ENCODE results near the gene PDXK.

Gene PDXK

DNA sequence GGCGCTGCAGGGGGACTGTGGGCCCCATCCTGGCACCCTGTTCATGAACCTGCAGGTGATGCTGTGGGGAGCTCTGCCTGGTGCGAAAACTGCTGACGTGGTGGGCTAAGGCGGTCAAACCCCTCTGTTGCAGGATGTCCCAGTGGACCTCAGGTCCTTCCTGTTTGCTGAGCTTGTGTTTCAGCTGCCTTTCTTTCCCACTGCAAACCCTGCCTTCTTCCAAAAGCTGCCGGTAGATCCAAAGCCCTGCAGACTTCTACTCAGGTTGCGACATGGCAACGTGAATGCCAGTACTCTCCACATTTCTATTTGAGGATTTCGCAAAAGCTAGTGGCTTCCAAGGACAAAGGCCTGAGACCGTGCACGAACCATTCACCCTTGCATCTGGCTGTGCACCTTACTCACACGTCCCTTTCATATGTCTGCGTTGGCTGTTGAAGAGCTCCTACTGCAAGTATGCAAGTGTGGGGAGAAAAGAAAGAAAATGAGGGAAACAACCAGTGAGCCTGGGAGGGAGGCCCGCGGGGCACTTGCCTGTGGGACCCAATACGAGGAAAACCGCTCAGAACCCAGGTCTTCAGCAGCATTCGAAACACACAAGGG lies 64.3 kb downstream of the PDXK start:
- no peak for DNase-seq

- no peak for DNase-seq
Measured at GRCh38 chr21:43785134-43785533, 66.2 kb downstream of the PDXK start.

GRCh38 chr21:43786300-43786806 lies 67.4 kb downstream of the PDXK start:
- no peak for DNase-seq

DNA sequence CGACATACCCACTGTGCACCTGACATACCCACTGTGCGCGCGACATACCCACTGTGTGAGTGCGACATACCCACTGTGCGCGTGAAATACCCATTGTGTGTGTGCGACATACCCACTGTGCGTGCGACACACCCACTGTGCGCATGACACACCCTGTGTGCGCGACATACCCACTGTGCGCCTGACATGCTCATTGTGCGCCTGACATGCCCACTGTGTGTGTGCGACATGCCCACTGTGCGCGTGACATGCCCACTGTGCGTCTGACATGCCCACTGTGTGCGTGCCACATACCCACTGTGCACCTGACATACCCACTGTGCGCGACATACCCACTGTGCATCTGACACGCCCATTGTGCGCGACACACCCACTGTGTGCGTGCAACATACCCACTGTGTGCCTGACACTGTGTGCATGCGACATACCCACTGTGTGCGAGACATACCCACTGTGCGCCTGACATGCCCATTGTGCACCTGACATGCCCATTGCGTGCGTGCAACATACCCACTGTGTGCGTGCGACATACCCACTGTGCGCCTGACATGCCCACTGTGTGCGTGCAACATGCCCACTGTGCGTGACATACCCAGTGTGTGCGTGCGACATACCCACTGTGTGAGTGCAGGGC lies 68.0 kb downstream of the PDXK start:
- DNase-seq: no peak

GRCh38 chr21:43789276-43790009 lies 70.5 kb downstream of the PDXK start, which contains the start of gene RRP1:
RRP1 (plus strand) TSS chr21:43789577; CDS start chr21:43789630, 53 bp downstream.
- DNase-seq: peak; percentile 94

- DNase-seq: no peak
Measured at GRCh38 chr21:43790010-43790524, 71.1 kb downstream of the PDXK start.

- DNase-seq: no peak
Measured at GRCh38 chr21:43792406-43792805, 73.5 kb downstream of the PDXK start.

DNA sequence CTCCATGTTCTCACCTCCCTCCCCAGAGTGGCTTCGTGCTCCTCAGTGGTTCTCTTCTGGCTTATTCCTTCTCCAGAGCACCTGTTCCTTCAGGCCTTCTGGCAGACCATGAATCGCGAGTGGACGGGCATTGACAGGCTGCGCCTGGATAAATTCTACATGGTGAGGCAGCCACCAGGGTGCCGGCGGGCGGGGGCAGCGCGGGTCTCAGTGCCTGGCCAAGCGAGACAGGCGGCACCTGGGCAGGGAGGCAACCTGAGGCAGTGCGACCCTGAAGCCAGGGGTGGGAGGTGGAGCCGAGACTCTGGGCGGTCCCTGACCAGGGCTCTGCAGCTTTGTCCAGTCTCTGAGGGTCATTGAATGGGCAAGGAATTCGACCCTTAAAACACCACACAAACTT lies 74.3 kb downstream of the PDXK start:
- DNase-seq: no peak

DNA sequence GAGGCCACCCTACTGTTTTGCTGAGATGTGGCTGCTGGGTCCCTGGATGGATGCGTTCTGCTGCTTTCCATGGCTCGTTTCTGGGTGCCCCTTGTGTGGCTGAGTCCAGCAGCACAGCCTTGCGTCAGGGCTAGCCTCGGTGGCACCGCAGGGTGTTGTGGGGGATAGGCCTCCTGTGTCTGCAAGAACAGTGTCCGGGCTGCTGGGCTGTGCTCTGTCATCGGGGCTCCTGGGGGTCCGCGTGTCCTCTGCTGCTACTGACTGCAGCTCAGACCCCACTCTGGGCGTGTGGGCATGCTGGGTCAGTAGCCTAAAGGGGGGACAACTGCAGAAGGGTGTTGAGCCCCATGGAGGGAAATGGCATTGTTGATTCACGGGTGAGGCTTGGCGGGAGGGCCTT lies 75.4 kb downstream of the PDXK start:
- no peak for DNase-seq

DNA sequence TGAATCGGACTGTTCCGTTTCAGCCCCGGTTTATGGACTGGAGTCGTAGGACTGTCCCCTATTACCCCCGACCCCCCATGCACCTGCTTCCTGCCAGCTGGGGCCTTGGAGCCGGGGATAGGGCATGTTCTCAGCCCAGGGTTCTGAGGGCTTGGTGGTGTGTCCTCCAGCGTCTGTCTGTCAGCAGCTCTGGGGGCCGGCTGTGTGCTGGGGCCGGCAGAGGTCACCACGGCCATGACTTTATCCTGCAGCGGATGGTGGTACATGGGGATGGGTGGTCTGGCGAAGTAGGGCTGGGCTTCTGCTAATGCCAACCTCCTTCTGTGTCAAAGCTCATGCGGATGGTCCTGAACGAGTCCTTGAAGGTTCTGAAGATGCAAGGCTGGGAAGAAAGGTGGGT lies 75.9 kb downstream of the PDXK start:
- DNase-seq: no peak

DNA sequence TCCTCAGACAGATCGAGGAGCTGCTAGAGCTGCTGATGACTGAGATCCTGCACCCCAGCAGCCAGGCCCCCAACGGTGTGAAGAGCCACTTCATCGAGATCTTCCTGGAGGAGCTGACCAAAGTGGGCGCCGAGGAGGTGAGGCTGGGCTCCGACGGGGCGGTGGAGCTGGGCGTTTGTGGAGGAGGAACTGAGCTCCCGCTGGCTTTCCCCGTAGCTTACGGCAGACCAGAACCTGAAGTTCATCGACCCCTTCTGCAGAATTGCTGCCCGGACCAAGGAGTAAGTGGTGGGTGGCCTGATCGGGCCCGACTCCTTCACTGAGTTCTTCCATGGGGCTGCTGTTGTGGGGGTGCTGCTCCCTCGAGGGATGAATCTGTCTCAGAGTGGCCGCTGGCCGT lies 78.5 kb downstream of the PDXK start:
- no peak for DNase-seq

DNA sequence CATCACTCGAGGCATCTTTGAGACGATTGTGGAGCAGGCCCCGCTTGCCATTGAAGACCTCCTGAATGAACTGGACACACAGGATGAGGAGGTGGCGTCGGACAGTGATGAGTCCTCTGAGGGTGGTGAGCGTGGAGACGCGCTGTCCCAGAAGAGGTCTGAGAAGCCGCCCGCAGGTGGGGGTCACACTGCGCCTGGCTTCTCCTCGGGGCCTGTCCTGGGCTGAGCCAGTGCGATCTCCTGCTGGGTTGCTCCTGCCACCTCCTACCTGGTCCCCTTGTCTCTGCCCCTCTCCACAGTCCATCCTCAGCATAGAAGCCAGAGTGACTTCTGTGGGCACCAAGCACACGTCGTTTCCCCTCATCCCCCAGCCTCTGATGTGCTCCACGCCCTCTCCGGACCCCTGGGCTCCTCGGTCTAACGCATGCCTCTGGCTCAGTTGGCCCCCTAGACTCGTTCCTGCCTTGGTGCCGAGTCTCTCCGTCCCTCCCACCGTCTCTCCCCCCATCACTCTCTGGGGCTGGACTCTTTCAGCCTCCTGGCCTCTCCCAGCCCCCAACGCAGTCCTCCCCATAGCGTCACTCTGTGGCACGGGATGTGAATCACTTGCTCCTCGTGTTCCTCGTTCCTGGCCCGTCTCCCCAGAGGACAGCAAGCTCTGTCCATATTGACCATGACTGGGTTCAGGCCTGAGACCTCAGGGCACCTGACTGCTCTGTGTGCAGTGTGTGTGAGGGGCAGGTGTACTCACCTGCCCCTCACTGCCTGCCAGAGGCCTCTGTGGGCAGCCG lies 79.2 kb downstream of the PDXK start:
- no peak for DNase-seq

DNA sequence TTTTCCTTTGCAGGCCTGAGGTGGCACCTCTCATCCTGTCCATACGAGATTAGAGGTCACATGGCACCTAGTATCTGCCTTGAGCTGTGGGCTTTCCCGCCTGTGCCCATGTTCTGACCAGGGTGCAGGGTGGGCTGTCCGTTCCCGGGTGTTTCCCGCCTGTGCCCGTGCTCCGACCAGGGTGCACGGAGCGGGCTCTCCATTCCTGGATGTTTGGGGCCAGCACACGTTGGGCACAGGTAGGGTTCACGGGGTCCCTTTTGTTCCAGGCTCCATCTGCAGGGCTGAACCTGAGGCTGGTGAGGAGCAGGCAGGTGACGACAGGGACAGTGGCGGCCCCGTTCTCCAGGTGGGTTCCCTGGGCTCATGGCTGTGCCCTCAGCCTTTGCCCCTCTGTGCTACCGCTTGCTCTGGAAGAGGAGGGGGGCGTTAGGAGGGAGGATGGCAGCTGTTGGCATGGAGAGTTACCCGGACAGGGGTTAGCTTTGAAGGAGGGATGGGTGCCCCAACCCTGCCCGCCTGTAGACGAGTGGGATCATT lies 80.4 kb downstream of the PDXK start:
- no peak for DNase-seq

GRCh38 chr21:43800124-43800523 lies 81.2 kb downstream of the PDXK start:
- no peak for DNase-seq

- no peak for DNase-seq
Measured at GRCh38 chr21:43800566-43800965, 81.6 kb downstream of the PDXK start.

GRCh38 chr21:43801006-43801783 lies 82.3 kb downstream of the PDXK start:
- DNase-seq: no peak

DNA sequence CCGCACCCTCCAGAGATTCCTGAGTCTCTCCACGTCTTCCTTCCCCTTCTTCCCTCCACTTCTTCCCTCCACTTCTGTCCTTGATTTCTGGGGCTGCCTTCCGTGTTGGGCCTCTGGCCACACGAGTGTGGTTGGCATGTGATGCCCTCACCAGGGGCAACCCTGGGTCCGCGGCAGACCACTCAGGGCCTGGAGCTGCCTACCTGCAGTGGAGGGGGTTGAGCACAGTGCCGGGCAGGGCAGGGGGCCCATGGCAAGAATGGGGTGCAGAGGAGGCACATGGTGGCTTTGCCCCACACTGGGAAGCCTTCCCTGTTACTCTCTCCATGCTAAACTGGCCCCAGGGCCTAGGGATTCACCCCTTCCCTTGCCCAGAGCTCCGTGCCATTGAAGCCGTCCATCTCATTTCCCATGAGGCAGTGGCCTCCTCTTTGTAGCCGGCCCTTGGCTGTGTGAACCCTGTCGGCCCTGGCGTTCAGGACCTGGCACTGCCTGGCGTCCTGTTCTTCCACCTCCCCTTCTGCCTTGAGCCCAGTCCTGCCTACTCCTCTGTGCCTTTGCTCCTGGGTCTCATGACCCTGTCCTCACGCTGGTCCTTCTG lies 83.9 kb downstream of the PDXK start:
- no peak for DNase-seq

DNA sequence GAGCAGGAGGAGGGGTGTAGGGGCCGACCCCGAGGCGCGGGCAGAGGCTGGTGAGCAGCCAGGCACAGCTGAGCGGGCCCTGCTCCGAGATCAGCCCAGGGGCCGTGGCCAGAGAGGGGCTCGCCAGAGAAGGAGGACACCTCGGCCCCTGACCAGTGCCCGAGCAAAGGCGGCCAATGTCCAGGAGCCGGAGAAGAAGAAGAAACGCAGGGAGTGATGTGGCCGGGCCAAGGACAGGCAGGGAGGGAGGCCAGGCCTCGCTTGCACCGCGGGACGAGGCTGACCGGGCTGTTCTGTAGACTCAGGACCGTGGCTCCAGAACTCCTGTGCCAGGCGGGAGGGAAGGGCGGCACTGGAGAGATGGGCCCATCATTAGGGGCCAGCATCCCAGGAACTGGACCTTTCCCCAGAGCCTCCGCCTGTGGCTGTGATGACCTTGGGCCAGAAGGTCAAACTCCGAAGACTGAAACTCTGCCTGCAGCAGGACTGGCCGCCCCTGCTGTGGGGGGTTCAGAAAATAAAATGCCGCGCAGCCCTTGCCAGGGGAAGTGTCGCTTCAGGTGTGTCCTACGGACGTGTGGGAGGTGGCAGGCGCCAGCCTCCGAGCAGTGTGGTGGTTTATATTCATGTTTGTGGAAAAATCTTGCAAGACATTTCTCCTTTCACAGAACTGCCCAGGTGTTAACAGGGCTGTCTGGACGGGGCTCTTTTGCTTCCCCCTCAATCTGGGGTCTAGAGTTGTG lies 84.8 kb downstream of the PDXK start:
- DNase-seq: no peak

DNA sequence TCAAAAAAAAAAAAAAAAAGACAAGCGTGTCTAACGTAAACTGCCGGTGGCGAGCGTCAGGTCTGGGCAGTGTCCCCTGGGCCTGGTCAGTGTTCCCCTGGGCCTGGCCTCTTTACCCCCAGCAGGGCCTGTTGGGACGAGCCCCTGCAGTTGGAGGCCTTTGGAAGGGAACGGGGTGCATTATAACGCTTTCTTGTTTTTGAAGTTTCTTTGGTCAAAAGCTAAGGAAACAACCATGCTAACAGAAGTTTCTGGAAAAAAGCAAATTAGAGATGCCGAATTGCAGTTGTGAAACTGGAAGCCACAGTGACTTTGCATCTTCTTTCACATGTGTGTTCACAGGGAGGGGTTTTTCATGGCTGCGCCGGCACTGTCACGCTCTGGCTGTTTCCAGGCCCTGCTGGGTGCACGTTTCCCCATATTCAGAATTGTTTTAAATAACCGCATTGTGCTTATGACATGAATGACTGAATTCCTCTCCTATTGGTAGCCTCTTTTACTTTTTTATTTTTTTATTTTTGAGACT lies 86.4 kb downstream of the PDXK start:
- no peak for DNase-seq

- no peak for DNase-seq
Measured at GRCh38 chr21:43806017-43806710, 87.2 kb downstream of the PDXK start.

Measured in central memory CD4-positive, alpha-beta T cell (primary cell).